Activated T-cell treated with anti-CD3 and anti-CD28 coated beads for 24 hours (primary cell): ENCODE data around the gene LTO1.
A peak's percentile ranks its signal among the peaks of the same experiment; 100 is the strongest.

Experiments used
- DNase-seq: peaks from one replicate; pipeline ENCODE4 v3.0.0-alpha.2; 2020; ENCODE audit warnings: low read depth

The LTO1 gene

DNA sequence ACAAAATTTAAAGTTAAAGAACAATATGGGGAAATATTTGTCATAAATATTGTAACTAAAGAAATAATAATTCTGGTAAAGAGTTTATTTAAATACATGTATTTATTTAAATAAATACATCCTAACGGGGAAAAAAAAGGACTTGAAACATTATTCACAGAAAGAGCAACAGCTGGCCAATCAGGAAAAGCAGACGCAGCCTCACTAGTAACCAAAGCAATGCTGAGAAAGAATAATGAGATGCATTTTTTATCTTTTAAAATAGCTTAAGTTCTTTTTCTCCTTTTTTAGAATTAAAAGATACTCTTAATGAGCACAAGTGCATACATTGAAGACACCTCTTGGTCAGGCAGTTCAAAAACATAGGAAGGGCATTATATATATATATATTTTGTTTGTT is 2.6 kb upstream of the LTO1 start:
- DNase-seq: no peak

DNA sequence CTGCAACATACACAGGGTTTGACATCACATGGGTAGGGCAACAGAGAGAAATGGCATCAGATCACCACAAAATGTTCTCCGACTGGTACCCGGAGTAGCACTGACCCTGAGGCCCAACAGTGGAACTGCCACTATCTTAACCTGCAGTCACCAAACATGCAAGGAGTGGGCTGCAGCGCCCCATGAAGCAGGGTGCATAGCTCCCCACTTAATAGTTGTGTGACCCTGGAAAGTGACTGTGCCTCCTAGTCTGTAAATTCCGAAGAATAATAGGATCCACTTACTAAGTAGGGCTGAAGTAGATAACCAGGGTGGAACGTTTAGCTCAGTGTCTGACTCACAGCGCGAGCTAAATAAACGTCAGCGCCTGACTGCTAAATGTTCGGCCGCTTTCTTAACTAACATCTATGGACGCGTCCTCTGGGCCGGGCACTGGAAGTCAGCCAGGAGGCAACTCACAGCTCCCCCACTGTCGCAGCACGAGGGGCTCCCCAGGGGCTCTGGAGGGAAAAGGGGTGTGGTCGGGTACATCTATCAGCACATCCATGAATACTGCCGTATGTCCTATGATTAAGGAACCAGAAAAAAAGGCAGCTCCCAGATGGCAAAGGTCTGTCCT is 777 bp downstream of the LTO1 start:
- DNase-seq: no peak

DNA sequence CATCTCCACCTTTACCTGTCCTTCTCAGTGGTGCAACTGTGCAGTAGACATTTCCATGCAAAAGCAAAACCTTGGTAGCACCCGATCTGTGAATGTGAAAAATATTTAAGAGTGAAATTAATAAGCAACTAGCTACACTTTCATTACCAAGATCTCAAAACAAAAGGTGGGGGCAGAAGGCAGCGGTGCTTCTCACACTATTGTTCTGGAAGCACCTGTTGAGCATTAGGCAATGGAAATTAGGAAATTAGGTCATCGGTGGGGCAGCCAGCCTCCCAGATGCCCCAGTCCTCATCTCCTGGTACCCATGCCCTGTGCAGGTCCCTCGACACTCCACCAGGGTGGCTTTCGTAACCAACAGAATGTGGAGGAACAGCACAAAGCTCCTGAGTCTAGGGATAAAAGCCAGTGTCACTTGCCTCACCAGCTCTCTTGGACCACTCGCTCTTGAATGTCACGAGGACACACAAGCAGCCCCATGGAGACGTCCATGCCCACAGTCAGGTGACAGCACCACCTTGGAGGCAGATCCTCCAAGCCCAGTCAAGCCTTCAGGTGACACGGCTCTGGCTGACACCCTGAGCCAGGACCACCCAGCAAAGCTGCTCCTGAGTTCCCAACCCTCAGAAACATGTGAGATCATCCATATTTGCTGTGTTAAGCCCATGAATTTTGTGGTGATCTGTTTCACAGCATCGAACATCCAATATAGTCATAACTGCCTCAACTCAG is 3.3 kb downstream of the LTO1 start:
- DNase-seq: no peak

DNA sequence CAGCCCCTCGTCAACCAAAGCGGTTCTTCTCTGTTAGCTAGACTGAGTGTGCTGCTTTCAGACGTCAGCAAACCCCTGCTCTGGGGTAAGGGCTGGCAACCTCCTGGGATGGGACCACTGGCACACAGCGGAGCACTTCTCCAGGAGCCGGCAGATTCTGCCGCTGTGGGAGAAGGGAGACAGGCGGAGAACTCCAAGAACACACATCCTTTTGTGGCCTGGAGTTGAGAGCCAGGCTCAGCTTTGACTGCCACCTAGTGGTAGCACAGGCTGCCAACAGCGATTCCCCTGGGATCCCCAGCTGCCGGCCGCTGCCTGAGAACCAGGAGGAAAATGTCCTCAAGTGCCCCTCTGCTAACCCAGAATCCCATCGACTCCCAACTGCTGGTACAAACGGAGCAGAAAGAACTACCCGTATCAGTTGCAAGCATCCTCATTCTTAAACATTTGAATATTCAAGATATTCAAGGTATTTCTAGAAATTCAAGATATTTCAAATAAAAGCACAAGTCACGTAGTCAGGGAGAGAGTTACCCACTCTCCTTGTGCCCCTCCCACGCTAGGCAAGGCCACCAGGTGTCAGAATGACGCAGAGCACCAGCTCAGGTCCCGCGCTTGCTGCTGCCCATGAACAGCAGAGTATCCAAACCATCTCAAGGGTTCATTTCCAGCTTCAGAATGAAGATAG is 4.9 kb downstream of the LTO1 start:
- peak; percentile 43 for DNase-seq

DNA sequence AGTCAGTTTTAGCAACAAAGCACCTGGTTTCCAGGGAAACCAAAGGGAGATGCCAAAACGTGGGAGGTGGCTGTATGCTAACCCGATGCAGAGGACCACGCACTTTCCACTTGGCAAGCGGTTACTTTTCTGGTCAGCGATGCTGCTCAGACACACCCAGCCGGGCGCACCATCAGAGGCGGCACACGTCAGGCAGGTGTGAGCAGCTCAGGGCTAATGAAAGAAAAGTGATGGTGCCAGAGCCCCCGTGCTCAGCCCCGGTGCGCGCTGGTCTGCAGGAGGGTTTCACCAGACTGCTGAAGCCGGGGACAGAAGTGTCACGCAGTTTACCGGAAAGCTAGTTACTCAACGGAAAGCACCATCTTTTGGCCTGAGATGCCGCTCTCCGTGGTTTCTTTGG is 5.7 kb downstream of the LTO1 start:
- DNase-seq: no peak

DNA sequence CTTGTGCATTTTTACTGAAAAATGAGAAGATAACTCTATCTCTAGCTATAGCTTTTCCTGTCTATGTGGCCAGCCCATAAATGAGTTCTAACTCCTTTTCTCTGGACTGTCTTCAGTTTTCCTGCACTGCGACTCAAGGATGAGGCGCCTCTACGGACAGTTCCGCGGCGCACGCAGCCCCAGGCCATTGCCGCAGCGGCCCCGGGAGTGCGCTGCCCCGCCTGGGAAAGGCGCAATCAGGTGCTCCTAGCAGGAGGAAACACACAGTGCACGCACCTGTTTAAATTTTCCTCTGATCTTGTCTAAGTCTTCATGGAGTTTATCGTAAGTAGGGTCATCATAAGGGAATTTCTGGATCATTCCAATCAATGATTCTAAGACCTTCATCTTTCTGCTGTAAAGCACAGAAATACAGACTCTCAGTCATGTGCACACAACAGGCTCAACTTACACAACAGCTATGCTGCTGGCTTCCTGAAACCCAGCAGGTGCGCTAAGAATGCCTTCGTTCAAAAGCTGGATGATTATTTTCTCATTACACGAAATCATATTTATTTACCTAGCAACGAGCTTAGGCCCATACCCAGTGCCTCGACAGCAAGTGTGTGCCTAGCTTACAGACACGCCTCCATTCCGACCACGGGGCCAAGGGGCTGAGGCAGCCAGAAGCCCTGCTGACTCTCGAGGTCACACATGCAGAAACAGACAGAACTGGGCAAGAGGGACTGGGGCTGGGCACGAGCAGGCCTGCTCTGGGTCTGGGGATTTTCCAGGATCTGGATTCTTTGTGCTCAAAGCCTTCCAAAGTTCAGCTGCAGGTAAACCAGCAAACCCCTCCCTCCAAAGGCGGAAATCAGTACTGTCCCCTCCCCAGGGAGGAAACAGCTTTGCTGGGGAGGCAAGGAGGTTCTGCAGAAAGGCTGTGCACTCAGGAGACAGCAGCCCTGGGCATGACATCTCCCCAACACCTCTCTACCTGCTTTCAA is 7.2 kb downstream of the LTO1 start:
- DNase-seq: no peak

DNA sequence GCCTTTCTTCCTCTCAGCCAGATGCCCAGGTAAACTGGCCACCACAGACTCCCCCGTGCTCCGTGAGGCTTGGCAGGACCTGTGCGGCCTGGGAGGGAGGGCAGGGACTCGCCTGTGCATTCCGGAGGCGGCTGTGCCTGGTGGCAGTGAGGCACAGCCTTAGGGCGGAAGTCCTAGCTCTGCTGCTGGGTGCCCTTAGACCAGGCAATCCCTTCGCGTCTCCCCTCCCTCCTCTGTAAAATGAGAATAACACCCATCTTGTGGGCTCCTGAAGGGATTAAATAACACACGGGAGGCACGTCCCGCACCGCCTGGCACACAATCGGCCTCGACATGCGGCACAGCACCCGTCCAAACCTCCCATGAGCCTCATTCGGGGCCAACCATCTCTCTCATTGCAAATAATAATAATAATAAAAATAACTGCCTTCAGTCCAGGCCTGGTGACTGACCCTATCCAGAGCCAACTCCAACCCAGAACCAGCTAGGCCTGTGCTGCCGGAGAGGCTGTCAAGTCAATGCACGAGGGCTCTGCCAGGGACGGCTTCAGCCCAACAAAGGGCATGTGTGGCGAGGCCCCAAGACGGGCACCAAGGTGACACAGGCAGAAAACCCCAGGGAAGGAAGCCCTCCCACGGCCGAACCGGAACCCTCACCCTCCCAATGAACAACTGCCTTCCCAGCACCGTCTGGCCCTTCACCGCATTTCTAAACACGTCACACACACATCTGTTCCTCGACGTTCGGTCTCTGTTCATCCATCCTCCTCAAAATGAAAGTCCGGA is 8.2 kb downstream of the LTO1 start:
- DNase-seq: no peak

DNA sequence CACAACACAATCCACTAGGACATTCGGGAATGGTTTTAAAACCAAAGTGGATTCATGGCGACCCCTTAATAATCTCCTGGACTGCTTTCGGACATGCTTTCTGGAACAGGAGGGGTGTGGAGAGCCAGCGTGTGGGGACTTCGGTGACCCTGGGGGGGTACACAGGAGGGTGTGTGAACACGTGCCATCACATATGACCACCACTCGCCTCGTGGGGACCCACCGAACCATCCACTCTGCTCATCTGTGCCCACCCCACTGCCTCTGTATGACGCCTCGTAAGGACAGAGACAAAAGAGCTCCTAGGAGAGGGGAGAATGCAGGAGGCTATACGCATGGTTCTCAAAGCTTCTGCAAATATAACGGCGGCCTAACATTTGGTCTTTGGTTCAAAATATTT is 8.9 kb downstream of the LTO1 start:
- DNase-seq: no peak

DNA sequence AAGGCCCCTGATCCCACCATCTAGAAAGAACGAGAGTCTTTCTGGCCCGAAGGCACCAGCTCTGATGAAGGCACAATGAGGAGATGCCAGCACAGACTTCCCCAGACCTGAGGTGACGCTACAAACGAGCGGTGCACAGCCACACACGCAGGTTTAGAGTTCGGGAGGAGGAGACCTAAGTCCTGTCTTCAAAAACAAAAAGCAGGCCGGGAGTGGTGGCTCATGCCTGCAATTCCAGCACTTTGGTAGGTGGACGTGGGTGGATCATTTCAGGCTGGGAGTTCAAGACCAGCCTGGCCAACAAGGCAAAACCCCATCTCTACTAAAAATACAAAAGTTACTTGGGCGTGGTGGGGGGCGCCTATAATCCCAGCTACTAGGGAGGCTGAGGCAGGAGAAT is 9.5 kb downstream of the LTO1 start:
- DNase-seq: no peak

DNA sequence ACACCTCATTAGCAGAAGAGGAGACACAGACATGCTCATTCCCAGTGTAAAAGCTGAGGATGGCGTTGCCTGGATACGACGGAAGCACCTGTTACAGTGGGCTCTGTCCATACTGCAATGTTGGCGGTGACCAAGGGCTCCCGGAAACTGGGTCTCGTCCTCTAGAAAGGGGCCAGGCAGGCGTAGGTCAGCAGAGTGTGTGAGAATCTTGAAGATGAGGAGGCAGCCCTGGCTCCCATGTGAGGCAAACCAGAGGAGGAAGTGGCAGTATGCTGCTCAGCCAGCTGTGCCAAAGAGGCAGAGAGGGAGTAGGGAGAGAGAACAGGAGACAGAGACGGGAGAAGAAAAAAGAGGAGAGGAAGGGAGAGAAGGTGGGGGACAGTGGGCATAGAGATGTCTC is 10.3 kb downstream of the LTO1 start:
- DNase-seq: no peak

DNA sequence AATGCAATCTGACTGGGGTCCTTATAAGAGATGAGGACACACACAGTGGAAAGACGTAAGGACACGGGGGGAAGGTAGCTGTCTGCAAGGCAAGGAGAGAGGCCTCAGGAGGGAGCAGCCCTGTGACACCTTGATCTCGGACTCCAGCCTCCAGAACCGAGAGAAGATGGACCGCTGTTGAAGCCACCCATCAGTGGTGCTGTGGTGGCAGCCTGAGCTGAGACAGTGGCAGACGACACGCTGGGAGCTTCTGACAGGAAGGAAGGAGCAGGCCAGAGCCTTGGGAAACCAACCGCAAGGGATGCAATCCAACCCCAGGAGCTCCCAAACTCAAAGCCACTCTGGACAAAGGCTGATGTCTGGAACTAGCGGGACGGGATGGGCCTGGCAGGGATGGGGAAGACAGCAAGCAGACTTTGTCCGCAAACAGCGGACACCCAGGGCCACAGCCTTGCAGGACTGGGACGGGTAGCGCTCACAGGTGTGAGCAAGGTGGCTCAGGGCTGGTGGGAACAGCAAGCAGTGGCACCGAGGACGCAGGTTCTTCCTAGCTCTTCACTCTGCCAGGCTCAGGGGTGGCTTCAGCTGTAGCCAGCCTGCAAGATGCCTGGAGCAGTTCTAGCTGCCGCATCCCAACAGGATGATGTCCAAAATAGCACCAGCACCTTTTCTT is 10.9 kb downstream of the LTO1 start:
- DNase-seq: no peak

DNA sequence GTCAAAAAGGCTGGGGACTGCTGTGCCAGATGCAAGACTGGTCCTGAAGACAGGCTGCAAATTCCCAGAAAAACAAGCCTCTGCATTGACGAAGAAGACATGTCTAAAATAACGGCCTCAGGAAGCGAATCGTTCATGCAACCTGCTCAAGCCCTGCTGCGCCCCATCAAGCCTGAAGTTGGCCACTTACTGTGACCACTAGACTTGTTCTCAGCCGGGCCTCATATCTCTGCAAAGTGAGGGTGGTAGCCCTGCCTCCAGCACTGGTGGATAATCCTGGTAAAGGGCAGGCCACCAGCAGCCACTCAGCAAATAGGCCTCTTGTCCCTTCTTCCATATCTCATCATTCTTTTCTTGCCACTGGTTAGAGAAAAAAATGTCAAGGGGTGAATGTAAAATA is 11.8 kb downstream of the LTO1 start:
- no peak for DNase-seq

DNA sequence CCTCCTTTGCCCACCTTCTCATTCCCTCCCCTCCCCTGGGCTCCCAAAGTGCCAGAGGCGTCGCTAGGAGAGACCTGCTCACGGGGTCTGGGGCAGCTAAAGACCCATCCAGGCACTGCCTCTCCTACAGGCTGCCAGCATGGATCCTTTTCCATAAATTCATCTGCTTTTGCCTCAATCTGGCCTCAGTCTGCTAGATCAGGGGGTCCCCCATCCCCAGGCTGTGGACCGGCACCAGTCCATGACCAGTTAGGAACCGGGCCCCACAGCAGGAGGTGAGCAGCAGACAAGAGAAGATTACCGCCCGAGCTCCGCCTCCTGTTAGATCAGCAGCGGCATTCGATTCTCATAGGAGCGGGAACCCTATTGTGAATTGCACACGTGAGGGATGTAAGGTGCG is 12.3 kb downstream of the LTO1 start:
- DNase-seq: no peak

DNA sequence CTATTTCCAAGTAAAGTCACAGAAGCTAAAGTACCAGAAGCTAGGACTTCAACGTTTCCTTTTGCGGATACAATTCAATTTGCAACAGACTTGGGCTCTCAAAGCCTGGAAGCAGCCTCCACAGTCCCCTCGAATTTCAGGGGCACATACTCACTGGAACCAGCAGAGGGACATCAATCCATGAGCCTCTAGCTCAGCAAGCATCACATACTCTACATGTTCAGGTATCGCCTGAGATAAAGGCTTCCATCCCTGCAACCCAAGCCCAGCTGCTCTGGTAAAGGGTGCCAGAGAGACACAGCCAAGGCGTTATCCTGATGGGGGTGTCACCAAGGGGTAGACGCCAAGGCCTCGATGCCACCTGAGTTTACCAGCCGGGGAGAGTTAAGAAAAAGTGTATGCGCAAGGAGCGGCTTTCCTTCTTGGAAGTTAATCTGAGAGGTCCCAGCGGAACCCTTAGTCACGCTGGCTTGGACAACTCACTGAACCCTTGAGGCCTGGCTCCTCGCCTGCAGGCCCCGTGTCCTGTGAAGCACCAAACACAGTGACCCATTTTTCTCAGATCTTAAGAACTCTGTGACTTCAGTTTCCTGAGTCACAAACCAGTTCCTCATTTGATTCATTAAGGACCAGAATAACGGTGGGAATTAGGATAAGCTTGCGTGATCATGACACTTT is 13.0 kb downstream of the LTO1 start:
- no peak for DNase-seq

DNA sequence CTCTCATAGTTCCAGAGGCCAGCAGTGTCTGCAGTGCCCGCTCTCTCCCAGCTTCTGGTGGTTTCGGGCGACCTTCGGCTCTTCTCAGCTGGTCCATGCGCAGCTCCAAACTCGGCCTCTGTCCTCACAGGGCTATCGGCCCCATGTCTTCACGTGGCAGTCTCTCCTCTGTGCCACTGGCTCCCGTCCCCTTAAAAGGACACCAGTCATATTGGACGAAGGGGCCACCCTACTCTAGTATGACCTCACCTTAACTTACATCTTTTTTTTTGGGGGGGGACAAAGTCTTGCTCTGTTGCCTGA is 13.8 kb downstream of the LTO1 start:
- no peak for DNase-seq

DNA sequence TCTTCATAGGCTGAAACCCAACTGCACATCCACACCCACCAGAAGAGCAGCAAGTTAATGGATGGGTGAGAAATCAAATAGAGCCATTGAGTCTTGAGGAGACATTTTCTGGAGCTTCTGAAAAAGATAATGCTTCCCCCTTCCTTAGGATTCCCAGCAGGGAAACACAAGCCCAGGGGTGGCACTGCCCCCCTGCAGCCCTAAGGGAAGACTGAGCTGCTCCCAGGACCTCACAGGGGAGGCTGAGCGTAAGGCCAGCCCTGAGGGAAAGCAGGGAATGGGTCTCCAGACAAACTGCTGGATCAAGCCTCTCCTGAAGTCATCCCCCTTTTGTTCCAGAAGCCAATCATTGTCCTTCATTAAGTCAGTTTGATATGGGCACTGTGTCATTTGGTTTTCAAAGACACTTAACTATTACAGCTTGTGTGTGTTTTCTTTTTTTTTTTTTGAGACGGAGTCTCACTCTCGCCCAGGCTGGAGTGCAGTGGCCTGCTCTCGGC is 15.1 kb downstream of the LTO1 start:
- no peak for DNase-seq

DNA sequence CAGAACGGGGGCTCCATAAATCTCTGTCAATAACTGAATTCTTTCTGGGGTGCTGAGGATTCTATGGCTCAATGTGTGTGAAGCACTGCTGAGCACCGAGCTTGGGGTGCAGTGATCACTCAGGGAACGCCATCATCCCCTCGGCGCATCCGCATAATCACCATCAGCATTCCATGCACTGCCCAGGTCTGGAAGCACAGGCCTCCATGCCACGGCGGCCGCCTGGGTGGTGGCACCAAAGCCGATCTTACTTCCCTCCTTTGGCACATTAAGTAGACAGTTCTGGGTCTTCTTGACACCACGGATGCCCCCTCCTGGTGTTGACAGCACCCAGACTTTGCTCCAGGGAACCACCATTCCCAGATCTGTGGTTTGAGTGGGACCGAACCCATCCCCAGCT is 15.6 kb downstream of the LTO1 start:
- DNase-seq: no peak

DNA sequence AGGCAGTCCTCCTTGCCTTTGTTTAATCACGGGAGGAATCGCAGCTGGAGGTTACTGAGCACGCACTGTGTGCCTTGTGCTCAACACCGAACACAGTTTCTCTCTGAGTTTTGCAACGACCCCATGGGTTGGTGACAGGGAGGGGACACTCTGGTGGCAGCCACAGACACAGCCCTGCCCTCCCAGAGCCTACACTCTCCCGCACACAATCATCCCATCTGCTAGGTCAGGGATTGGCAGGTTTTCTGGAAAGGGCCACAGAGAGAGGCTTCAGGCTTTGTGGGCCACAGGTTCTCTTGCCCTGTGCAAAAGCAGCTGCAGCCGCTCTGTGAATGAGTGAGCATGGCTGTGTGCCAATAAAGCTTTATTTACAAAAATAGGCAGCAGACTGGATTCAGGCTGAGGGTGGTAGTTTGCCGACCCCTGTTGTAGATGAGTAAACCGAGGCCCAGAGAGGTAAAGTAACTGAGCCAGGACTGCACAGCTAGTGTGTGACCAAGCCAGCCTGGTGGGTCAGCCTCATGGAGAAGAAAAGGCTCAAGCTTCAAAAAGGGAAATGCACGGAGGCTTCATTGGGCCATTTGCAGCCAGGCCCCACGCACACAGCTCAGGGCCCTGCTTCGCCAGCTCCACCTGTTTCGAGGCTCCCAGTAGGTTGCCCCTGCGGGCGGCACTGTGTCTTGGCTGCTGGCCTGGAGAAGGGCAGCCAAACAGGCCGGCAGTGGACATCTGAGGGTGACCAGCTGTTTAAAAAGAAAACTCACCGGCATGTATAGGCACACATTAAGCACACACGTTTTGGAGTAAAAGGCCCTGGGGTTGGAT is 16.3 kb downstream of the LTO1 start:
- DNase-seq: no peak

DNA sequence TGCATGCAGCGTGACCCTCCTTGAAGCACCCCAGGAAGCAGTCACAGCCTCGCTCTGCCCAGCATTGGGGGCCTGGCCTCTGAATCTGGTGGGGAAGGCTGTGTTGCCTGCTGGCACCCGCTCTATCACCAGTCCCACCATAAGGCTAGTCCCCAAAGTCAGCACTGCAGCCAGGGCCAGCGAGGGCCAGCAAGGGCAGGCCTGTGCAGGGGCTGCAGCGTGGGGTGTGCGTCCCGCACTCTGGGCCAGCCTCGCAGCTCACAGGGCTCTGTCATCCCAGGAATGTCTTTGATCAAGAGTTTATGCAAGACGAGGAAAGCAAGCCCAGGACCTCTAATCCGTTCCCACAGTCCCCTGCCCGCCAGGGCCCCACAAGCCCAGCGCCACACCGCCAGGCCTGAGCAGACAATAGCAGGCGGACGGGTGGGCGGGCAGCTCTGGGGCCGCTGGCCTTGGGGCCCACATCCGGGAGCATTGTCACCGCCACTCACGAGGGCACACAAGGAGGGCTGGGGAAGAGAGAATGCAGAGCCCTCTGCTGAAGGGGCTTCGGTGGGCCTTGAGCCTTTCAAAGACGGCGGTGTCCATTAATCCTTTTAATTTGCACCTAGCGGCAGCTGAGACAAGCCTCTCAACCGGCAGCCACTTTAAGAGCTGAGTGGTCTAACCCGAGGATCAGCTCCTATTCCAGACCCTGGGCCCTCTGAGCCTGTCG is 17.1 kb downstream of the LTO1 start:
- no peak for DNase-seq
